Globus pallidus (tissue), 1 donor: ENCODE data around the gene COMMD1.
A peak's percentile ranks its signal among the peaks of the same experiment; 100 is the strongest.
"Not testable (repeated sequence)": the region's sequence is repeated elsewhere in the genome, so short reads cannot be mapped to it uniquely, and the experiment has no call there.

Source experiments
- DNase-seq: peaks from one replicate; pipeline ENCODE4 v3.0.0-alpha.2; 2015; ENCODE audit warnings: low spot score

Gene COMMD1

GRCh38 chr2:61966087-61966727 lies 60.7 kb downstream of the COMMD1 start:
- no peak for DNase-seq

- no peak for DNase-seq
Measured at GRCh38 chr2:61967262-61967661, 61.8 kb downstream of the COMMD1 start.

- DNase-seq, result no peak
Measured at GRCh38 chr2:61969376-61969775, 63.9 kb downstream of the COMMD1 start.

- no peak for DNase-seq
Measured at GRCh38 chr2:61970807-61971556, 65.5 kb downstream of the COMMD1 start.

- peak; percentile 72 for DNase-seq
Measured at GRCh38 chr2:61978522-61978921, 73.0 kb downstream of the COMMD1 start.

GRCh38 chr2:61980758-61981157 lies 75.3 kb downstream of the COMMD1 start:
- no peak for DNase-seq

GRCh38 chr2:61984682-61985081 lies 79.2 kb downstream of the COMMD1 start:
- no peak for DNase-seq

GRCh38 chr2:61988462-61989366 lies 83.2 kb downstream of the COMMD1 start:
- DNase-seq, result no peak

- peak; percentile 42 for DNase-seq
Measured at GRCh38 chr2:61993422-61994024, 88.0 kb downstream of the COMMD1 start.

- no peak for DNase-seq
Measured at GRCh38 chr2:61994531-61994930, 89.1 kb downstream of the COMMD1 start.

GRCh38 chr2:61995065-61995464 lies 89.6 kb downstream of the COMMD1 start:
- no peak for DNase-seq

- DNase-seq, result no peak
Measured at GRCh38 chr2:61995515-61995914, 90.0 kb downstream of the COMMD1 start.

GRCh38 chr2:61998426-61998825 lies 93.0 kb downstream of the COMMD1 start:
- DNase-seq, result no peak

GRCh38 chr2:62000538-62000937 lies 95.1 kb downstream of the COMMD1 start:
- no peak for DNase-seq

- DNase-seq, result no peak
Measured at GRCh38 chr2:62001431-62001830, 96.0 kb downstream of the COMMD1 start.

- DNase-seq, result not testable (repeated sequence)
Measured at GRCh38 chr2:62004428-62004827, 99.0 kb downstream of the COMMD1 start.

GRCh38 chr2:62007555-62007954 lies 102.1 kb downstream of the COMMD1 start:
- DNase-seq, result no peak

- DNase-seq, result no peak
Measured at GRCh38 chr2:62010632-62011256, 105.3 kb downstream of the COMMD1 start.

- no peak for DNase-seq
Measured at GRCh38 chr2:62013641-62014040, 108.2 kb downstream of the COMMD1 start.

GRCh38 chr2:62014102-62014501 lies 108.6 kb downstream of the COMMD1 start:
- peak; percentile 84 for DNase-seq

GRCh38 chr2:62016957-62017356 lies 111.5 kb downstream of the COMMD1 start:
- DNase-seq, result no peak

GRCh38 chr2:62029910-62030309 lies 124.4 kb downstream of the COMMD1 start:
- DNase-seq, result no peak
